Liver (tissue), 9 donors: ENCODE results near the gene IFT172. TPM values are rescaled to one million over a fixed set of nuclear protein-coding genes. Genes with fewer than 3 reads are reported as not detected.

Experiments
- DNase-seq: peaks from one replicate; pipeline ENCODE4 v3.0.0-alpha.2; 2017; ENCODE audit warnings: low spot score
- H3K27ac ChIP-seq, 2 donors: one replicate each; pipeline ENCODE4 v1.7.0; 2013; ENCODE audit warnings: inconsistent platforms in 2 of 2, low read length in 2 of 2, control low read depth in 1 of 2, low read depth in 1 of 2, mild to moderate bottlenecking in 1 of 2
- H3K27me3 ChIP-seq, 4 donors: one replicate each; pipeline versions ENCODE4 v1.6.1 to v1.7.0; 2013; ENCODE audit warnings: low read length in 3 of 4, inconsistent platforms in 1 of 4, mild to moderate bottlenecking in 1 of 4, moderate library complexity in 1 of 4; ENCODE audit not compliant: control insufficient read depth in 4 of 4, insufficient read depth in 4 of 4
- H3K36me3 ChIP-seq, 4 donors: one replicate each; pipeline versions ENCODE4 v1.6.1 to v1.7.0; 2013; ENCODE audit warnings: low read length in 3 of 4, mild to moderate bottlenecking in 3 of 4, low read depth in 1 of 4, moderate library complexity in 1 of 4; ENCODE audit not compliant: control insufficient read depth in 4 of 4, insufficient read depth in 3 of 4
- H3K4me1 ChIP-seq, 4 donors: one replicate each; pipeline versions ENCODE4 v1.6.1 to v1.7.0; 2013; ENCODE audit warnings: low read length in 3 of 4, mild to moderate bottlenecking in 3 of 4, moderate library complexity in 1 of 4; ENCODE audit not compliant: control insufficient read depth in 4 of 4, insufficient read depth in 4 of 4
- H3K4me3 ChIP-seq, 3 donors: one replicate each; pipeline versions ENCODE4 v1.6.1 to v1.7.0; 2013; ENCODE audit warnings: low read length in 3 of 3, control low read depth in 1 of 3, low read depth in 1 of 3, mild to moderate bottlenecking in 1 of 3
- H3K9ac ChIP-seq, 2 donors: one replicate each; pipeline ENCODE4 v1.7.0; 2013; ENCODE audit warnings: low read length in 2 of 2, mild to moderate bottlenecking in 2 of 2, moderate library complexity in 2 of 2, control low read depth in 1 of 2, low read depth in 1 of 2
- H3K9me3 ChIP-seq, 4 donors: one replicate each; pipeline versions ENCODE4 v1.6.1 to v1.7.0; 2013; ENCODE audit warnings: low read length in 3 of 4; ENCODE audit not compliant: control insufficient read depth in 4 of 4
- EGR1 ChIP-seq, 2 donors: IDR thresholded peaks; 2 replicates each; pipeline ENCODE4 v1.6.1; 2016 to 2018; ENCODE audit warnings: antibody characterized with exemption in 2 of 2, low read depth in 2 of 2
- FOXA1 ChIP-seq: IDR thresholded peaks from 2 replicates; pipeline ENCODE4 v1.6.1; 2016; ENCODE audit warnings: antibody characterized with exemption
- FOXA2 ChIP-seq: IDR thresholded peaks from 2 replicates; pipeline ENCODE4 v1.6.1; 2016; ENCODE audit warnings: antibody characterized with exemption
- GABPA ChIP-seq, 2 donors: IDR thresholded peaks in 1 of 2; conservative IDR thresholded peaks in 1 of 2; 2 replicates each; pipeline ENCODE4 v1.6.1; 2016; ENCODE audit warnings: antibody characterized with exemption in 2 of 2, mild to moderate bottlenecking in 1 of 2, moderate library complexity in 1 of 2
- HNF4G ChIP-seq: IDR thresholded peaks from 2 replicates; pipeline ENCODE4 v1.6.1; 2016; ENCODE audit warnings: antibody characterized with exemption
- MAX ChIP-seq: IDR thresholded peaks from 2 replicates; pipeline ENCODE4 v1.6.1; 2016; ENCODE audit warnings: antibody characterized with exemption
- NR2F2 ChIP-seq: IDR thresholded peaks from 2 replicates; pipeline ENCODE4 v1.6.1; 2016; ENCODE audit warnings: antibody characterized with exemption
- RXRA ChIP-seq, 2 donors: IDR thresholded peaks; 2 replicates each; pipeline ENCODE4 v1.6.1; 2017 to 2018; ENCODE audit warnings: antibody characterized with exemption in 2 of 2, mild to moderate bottlenecking in 1 of 2
- SP1 ChIP-seq: IDR thresholded peaks from 2 replicates; pipeline ENCODE4 v1.6.1; 2018; ENCODE audit warnings: antibody characterized with exemption, mild to moderate bottlenecking
- TAF1 ChIP-seq: conservative IDR thresholded peaks from 2 replicates; pipeline ENCODE4 v1.6.1; 2016; ENCODE audit warnings: antibody characterized with exemption, mild to moderate bottlenecking
- YY1 ChIP-seq: IDR thresholded peaks from 2 replicates; pipeline ENCODE4 v1.6.1; 2016; ENCODE audit warnings: antibody characterized with exemption, mild to moderate bottlenecking
- WGBS: extraction: QIAGEN DNeasy Blood & Tissue Kit; methylation state at CpG from one replicate; pipeline ENCODE4 v1.1.7; 2013; 5-methylcytosine and 5-hydroxymethylcytosine counted together
- polyA plus RNA-seq, 2 donors: library from polyadenylated mRNA; stranded (reverse) in 1 of 2; unstranded in 1 of 2; fragments of 200-250 nt in 1 of 2; fragments of >200 nt in 1 of 2; fragmentation: Nextera tagmentation in 1 of 2; extraction: Ambion mirVana in 1 of 2; gene quantifications; one replicate each; pipeline versions ENCODE4 v1.2.1 to v1.2.3, GENCODE V29; 2013 to 2015
- total RNA-seq, 2 donors: library from RNA; depleted of rRNA; stranded (reverse); fragments of >200 nt; gene quantifications; one replicate each; pipeline ENCODE4 v1.2.3, GENCODE V29; 2014
- TF ChIP-seq, protein P1 (sequence below): IDR thresholded peaks from 2 replicates; pipeline ENCODE4 v1.6.1; 2016; ENCODE audit warnings: antibody characterized with exemption
- TF ChIP-seq, protein P2 (sequence below): IDR thresholded peaks from 2 replicates; pipeline ENCODE4 v1.6.1; 2016; ENCODE audit warnings: antibody characterized with exemption, mild to moderate bottlenecking
- TF ChIP-seq, protein P3 (sequence below): fragments of 150-350 bp; IDR thresholded peaks from 2 replicates; pipeline ENCODE4 v1.5.1; 2017; ENCODE audit warnings: improper control_type of control experiment, low read depth, low read length; ENCODE audit not compliant: missing input control
- donor health status: healthy.
- donor health status: healthy.
- donor health status: healthy.
- donor health status: healthy.
- donor health status: healthy.

The IFT172 gene
- total and polyA plus RNA-seq, 4 donors = 2.6 to 9.8 (median 6.3) TPM

GRCh38 chr2:27409321-27410073, 80.0 kb downstream of the IFT172 start, which contains the start of gene PPM1G:
TSS of gene PPM1G (minus strand) at chr2:27409591. CDS start at chr2:27409422, 169 bp downstream.
- Histone ChIP-seq H3K36me3 (no peaks in the 10 kb centered on the region), H3K4me3 (peak within 1 kb of the TSS; percentile 72 to 99 (median 91)), H3K9ac (peak within 1 kb of the TSS; percentile 82 to 94), H3K9me3 (no peaks in the 10 kb centered on the region), H3K27ac (peak within 1 kb of the TSS; percentile 86 to 89), H3K27me3 (no peaks in the 10 kb centered on the region), H3K4me1 (peaks cover 4 to 21% (median 14%) of the 10 kb centered on the region in 4 donors)
- TF ChIP-seq, protein P1, sequence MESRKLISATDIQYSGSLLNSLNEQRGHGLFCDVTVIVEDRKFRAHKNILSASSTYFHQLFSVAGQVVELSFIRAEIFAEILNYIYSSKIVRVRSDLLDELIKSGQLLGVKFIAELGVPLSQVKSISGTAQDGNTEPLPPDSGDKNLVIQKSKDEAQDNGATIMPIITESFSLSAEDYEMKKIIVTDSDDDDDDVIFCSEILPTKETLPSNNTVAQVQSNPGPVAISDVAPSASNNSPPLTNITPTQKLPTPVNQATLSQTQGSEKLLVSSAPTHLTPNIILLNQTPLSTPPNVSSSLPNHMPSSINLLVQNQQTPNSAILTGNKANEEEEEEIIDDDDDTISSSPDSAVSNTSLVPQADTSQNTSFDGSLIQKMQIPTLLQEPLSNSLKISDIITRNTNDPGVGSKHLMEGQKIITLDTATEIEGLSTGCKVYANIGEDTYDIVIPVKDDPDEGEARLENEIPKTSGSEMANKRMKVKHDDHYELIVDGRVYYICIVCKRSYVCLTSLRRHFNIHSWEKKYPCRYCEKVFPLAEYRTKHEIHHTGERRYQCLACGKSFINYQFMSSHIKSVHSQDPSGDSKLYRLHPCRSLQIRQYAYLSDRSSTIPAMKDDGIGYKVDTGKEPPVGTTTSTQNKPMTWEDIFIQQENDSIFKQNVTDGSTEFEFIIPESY = peak; percentile 98
- peak; percentile 62 to 91 for TF ChIP-seq GABPA (IDR thresholded peaks at IDR 0.05 in 1 of 2, conservative IDR thresholded peaks at IDR 0.05 in 1 of 2)
- TF ChIP-seq, protein P2, sequence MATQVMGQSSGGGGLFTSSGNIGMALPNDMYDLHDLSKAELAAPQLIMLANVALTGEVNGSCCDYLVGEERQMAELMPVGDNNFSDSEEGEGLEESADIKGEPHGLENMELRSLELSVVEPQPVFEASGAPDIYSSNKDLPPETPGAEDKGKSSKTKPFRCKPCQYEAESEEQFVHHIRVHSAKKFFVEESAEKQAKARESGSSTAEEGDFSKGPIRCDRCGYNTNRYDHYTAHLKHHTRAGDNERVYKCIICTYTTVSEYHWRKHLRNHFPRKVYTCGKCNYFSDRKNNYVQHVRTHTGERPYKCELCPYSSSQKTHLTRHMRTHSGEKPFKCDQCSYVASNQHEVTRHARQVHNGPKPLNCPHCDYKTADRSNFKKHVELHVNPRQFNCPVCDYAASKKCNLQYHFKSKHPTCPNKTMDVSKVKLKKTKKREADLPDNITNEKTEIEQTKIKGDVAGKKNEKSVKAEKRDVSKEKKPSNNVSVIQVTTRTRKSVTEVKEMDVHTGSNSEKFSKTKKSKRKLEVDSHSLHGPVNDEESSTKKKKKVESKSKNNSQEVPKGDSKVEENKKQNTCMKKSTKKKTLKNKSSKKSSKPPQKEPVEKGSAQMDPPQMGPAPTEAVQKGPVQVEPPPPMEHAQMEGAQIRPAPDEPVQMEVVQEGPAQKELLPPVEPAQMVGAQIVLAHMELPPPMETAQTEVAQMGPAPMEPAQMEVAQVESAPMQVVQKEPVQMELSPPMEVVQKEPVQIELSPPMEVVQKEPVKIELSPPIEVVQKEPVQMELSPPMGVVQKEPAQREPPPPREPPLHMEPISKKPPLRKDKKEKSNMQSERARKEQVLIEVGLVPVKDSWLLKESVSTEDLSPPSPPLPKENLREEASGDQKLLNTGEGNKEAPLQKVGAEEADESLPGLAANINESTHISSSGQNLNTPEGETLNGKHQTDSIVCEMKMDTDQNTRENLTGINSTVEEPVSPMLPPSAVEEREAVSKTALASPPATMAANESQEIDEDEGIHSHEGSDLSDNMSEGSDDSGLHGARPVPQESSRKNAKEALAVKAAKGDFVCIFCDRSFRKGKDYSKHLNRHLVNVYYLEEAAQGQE = peak; percentile 48
- peak; percentile 73 for TF ChIP-seq YY1
- no peak for TF ChIP-seq RXRA (IDR thresholded peaks at IDR 0.05)
- TF ChIP-seq MAX = peak; percentile 92
- no peak for TF ChIP-seq FOXA1
- peak; percentile 59 for TF ChIP-seq SP1
- no peak for TF ChIP-seq FOXA2
- TF ChIP-seq TAF1 = no peak
- under 1% methylated on average over 82 of the region's 82 CpGs for WGBS
- peak; percentile 98 for DNase-seq

- Histone ChIP-seq H3K9me3 (no peaks in the 10 kb centered on the region), H3K9ac (peak overlapping the region; percentile 39 to 94), H3K4me1 (peaks cover 4 to 21% (median 14%) of the 10 kb centered on the region in 4 donors), H3K4me3 (peak overlapping the region; percentile 72 to 99 (median 91)), H3K36me3 (peaks cover 0 to 2% (median 0%) of the 10 kb centered on the region in 4 donors), H3K27me3 (no peaks in the 10 kb centered on the region), H3K27ac (peak overlapping the region; percentile 86 to 89)
- WGBS = under 1% methylated on average over 33 of the region's 33 CpGs
- no peak for DNase-seq
- TF ChIP-seq MAX (no peak), SP1 (no peak), TAF1 (no peak), NR2F2 (no peak), EGR1 (IDR thresholded peaks at IDR 0.05; ENCODE audit: low read depth in 2 of 2) (no peak), HNF4G (no peak), GABPA (IDR thresholded peaks at IDR 0.05 in 1 of 2, conservative IDR thresholded peaks at IDR 0.05 in 1 of 2) (no peak)
- TF ChIP-seq, protein P3, sequence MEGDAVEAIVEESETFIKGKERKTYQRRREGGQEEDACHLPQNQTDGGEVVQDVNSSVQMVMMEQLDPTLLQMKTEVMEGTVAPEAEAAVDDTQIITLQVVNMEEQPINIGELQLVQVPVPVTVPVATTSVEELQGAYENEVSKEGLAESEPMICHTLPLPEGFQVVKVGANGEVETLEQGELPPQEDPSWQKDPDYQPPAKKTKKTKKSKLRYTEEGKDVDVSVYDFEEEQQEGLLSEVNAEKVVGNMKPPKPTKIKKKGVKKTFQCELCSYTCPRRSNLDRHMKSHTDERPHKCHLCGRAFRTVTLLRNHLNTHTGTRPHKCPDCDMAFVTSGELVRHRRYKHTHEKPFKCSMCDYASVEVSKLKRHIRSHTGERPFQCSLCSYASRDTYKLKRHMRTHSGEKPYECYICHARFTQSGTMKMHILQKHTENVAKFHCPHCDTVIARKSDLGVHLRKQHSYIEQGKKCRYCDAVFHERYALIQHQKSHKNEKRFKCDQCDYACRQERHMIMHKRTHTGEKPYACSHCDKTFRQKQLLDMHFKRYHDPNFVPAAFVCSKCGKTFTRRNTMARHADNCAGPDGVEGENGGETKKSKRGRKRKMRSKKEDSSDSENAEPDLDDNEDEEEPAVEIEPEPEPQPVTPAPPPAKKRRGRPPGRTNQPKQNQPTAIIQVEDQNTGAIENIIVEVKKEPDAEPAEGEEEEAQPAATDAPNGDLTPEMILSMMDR = no peak
Observed at GRCh38 chr2:27408601-27409320, 80.8 kb downstream of the IFT172 start.
